Renal cortex interstitium (tissue), 11 donors: ENCODE results near the gene CEP128. TPM values are rescaled to one million over a fixed set of nuclear protein-coding genes. Genes with fewer than 3 reads are reported as not detected.

Experiments
- DNase-seq, 11 donors: peaks; one replicate each; pipeline ENCODE4 v3.0.0-alpha.2; 2013; ENCODE audit warnings: low read depth in 9 of 11, low spot score in 4 of 11; ENCODE audit errors: extremely low read depth in 1 of 11
- polyA plus RNA-seq, 3 donors: library from polyadenylated mRNA; unstranded; fragments of 120-200 nt; gene quantifications; one replicate each; pipeline ENCODE4 v1.2.1, GENCODE V29; 2013; ENCODE audit not compliant: insufficient read length in 3 of 3

CEP128 gene
- polyA plus RNA-seq, 3 donors = 5.6 to 6.7 (median 5.9) TPM

DNA sequence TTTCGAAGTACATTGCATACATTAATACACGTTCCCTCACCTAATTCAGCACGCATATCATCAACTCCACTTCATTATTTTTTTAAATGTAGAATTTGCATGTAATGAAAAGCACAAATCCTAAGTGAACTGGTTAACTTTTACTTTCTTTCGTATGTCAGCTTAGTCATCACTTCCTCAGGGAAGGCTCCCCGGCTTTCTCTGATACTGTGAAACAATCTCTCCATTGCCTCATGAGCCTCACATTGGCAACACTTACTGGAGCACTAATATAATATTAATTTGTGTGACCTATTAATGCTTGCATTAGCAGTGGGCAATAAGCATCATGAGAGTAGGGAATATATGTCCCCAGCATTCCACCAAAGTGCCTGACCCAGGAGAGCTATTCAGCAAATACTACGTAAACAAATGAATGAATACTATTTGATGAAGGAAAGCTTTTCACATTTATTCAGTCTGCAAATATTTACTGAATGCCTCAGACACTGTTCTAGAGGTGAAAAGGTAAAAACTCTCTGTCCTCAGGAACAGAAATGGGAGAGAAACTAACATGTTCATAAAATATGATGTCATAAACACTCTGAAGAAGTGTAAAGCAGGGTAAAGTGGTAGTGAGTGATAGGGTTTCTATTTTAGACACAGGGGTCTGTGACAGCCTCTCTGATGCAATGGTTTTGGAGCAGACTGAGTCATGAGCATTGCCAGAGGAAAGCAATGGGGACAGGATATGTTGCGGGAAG, 402.7 kb downstream of the CEP128 start:
- DNase-seq = no peak

DNA sequence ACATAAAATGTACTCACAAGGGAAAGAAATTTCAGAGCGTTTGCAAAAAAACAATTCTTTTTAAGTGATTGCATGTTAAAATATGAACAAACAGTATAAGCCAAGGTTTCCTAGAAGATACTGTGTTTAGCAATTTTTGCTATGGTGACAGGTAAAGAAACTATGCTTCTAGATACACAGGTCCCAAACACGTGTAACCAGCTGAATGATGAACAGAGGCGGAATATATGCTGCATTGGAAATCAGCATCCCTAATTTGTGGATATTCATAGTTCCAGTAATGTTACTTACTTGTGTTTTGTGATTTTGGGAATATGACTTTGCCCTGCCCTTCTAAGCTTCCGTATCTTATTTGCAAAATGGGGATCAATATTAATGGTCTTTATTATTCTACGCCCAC, 403.9 kb downstream of the CEP128 start:
- no peak for DNase-seq

DNA sequence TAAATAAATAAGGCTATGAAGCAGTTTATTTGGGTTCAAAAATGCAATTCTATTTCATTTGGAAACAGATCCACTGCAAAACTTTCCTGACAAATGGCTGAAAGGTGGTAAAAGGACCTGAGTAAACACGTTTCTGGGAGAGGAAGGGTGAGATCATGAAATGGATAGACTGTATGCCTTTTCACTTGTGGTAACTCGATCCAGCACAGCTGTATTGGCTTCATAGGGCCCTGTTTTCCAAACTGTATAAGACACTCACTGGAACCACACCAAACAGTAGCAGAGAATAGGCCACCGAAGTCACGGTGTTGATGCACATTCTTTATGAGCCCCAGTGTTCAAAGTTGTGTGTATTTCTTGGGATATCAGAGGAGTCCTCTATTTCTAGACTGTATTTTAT, 405.1 kb downstream of the CEP128 start:
- no peak for DNase-seq

DNA sequence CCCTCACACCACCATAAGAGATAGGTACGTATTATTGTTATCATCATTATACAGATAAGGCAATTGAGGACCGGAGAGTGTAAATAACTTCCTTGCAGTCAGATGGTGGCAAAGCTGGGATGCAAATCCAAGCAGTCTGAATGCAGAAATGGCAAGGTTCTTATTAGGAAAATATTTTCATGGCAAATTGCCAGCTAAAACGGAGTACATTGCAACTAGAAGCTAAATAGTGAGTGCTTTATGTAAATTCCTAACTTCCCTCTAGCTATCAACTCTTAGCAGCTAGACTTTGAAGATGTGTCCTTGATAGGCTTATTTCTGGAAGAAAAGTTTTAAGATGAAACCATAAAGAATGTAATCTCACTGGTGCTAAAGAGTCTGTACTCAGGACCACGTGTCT, 406.4 kb downstream of the CEP128 start:
- no peak for DNase-seq

DNA sequence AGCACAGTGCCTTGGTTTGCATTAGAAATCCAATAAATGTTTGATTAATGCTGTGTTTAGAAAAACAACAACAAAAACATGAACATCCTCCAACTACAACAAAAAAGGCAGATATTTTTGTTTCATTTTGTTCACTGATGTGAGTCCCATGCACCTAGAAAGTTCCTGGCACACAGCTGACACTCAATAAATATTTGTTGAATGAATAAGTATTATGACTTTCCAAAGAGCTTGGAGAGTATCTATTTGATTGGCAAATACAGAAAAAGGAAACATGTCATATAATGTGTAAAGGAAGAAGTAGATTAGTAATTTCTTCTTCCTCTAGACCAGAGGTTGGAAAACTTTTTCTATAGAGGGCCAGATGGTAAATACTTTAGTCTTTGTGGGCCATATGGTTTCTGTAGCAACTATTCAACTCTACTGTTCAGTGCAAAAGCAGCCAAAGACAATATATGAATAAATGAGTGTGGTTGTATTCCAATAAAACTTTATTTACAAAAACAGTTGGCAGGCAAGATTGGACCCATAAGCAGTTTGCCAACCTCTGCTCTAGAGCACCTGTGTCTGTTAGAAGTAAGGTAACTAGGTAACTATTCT, 417.9 kb downstream of the CEP128 start:
- no peak for DNase-seq

DNA sequence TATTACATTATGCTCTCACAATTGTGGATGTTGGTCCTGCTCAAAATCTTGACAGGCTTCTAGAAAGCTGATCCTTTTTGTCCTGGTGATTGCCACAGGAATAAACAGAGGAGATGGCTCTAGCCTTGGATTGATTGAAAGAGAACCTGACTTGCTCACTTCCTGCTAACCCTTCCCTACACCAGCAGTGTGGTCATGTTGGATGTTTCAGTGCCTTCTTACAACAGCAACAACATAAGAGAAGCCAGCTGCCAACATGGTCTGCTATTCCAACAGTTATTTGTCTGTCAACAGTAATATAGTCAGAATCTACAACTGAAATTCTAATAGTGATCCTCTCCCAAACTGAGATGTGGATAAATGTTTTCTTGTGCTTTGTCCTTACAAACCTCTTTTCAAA, 418.6 kb downstream of the CEP128 start:
- DNase-seq = no peak

DNA sequence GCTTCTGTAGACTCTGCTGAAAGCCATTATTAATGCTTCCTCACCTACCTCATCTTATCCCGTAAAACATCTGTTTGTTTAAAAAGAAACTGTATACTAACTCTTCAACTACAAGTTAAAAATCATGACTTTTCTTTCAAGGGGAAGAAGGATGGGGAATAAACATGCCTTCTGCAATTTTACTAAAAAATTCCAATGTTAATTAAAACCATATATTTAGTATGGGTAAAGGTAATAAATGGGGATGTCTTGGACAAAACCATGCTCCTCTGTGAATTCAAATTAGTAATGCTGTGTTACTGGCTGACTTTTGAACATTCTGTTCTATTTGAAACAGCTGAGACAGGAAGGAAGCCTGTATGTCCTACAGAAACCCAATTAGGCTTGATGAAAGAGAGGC, 419.1 kb downstream of the CEP128 start:
- DNase-seq = no peak

DNA sequence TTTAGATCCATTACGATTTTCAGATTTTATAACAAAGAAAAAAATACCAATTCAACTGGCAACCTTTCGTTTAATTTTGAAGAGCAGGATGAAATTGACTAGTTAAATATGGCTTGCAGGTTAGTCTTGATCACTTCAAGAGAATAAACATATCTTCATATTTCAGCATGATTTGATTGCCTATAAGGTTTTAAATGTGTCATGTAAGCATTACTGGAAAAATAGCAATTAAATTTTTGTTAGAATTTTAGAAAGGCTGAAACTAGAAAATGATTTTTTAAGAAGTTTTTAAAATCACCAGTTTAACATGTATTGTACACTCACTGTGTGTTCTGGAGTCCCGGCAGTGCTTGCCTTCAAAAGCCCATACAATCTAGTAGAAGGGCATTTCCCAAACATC, 420.1 kb downstream of the CEP128 start:
- DNase-seq = no peak

DNA sequence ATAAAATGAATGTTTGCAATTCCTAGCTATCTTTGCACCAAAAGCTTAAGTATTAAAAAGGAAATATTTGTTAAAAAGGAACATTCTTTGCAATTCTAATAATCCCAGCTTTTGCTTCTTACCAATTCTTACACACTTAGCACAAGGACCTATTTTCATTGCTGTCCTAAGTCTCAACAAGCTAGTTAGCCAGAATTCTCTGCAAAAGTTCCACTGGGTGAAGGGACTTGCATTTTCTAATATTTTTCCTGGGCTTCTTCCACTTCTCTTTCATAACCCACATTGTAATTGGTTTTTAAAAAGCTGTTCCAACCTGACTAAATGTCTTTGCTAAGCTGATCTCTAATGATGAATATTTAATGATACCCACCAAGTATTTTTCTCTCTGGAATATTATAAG, 422.5 kb downstream of the CEP128 start:
- no peak for DNase-seq

DNA sequence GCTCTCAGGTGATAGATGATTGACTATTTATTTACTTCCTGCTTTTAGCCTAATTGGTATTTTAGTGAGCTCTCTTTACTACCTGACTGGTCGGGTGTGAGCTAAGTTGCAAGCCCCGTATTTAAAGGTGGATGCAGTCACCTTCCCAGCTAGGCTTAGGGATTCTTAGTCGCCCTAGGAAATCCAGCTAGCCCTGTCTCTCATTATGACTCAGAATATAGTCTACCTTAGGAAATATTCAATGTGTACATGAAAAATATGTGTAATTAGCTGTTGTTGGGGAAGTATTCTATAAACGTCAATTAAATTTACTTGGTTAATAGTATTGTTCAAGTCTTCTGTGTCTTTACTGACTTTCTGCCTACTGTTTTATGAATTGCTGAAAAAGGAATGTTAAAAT, 423.4 kb downstream of the CEP128 start:
- DNase-seq = no peak

DNA sequence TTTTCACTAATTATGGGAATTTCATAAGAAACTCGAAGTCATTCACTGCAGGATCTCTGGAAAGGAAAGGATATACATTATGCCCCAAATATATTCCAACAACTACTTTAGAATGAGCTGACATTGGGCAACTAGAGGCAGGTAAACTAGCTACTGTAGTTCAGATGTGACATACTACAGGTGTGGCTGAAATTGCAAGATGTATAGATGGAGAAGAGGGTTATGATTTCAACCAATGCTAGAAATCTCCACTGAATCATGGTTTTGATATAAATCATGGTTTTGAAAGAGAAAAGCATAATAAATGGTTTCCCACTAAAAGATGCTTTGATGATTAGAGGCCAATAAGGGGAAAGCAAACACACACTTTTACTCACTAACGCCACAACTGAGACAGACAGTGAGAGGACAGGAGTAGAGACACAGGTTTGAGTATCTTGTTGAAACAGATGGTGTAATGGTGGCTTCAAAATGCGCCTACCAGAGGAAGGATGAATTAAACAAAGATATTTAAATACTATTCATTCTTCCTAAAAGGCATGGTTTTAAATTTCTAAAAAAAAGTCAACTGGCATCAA, 434.2 kb downstream of the CEP128 start:
- no peak for DNase-seq

DNA sequence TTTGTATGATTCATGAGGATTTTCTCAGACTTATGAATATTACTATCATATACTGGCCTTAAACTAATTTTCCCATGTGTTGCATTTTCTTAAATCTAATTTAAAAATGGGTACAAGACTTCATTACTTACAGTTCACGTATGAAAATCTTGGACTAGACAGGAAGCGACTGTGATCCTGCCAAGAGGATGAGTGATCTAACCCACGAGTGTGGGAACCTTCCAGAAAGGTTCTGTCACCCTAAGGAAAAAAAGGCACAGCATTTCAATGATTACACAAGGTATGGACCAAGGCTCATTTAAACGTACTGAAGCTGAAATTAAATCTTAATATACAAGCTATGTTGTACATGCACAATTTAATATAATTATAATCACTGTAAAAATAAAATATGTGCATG, 436.8 kb downstream of the CEP128 start:
- DNase-seq = no peak

DNA sequence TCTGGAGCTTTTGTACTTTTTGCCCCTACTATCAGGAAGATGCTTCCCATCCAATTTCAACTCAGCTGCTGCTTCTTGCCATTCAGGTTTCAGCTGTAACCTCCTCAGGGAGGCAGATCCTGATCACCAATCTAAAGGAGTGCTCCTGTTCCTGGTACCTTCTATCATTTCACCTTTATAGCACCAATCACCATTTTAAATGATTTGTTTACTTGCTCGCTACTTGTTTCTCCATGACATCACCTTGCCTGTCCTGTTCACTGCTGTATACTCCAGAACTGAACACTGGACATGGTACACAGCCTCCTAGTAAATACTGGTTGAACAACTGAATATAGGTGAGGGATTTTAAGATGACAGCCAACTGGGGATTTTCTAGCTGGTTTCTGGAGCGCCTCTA, 443.0 kb downstream of the CEP128 start:
- DNase-seq = no peak

DNA sequence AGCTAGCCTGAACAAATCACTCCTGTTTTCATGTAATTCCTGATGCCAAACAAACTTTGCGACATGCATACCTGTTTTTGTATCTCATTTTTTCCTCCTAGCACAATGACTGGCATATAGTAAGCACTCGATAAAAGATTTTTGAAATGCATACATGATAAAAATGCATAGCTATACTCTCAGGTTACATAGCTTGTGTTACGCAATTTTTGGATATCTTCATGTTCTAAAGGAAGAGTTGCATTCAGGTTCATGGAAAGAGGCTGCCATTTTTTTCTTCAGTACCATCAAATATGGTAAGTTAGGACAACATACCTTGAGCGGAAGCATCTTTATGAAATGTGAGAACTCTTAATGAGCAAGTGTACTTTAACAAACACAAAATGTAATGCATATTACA, 445.4 kb downstream of the CEP128 start:
- DNase-seq = no peak

DNA sequence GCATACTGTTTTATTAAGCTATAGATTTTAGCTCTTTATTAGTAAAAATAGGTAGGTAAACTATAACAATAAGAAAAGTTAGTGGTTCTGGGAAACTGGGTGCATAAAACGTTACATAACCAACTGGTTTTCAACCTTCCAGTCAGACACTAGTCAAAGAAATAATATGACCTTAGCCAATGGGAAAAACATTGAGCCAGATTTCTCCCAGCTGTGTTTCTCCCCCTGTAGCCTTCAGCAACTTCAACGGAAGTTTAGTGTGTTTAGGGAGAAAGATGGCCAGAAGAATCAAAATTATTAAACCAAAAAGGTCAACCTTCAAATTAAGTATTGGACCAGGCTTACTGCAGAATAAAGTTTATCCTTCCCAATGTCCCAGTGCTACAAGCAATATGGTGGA, 446.8 kb downstream of the CEP128 start:
- DNase-seq = no peak

DNA sequence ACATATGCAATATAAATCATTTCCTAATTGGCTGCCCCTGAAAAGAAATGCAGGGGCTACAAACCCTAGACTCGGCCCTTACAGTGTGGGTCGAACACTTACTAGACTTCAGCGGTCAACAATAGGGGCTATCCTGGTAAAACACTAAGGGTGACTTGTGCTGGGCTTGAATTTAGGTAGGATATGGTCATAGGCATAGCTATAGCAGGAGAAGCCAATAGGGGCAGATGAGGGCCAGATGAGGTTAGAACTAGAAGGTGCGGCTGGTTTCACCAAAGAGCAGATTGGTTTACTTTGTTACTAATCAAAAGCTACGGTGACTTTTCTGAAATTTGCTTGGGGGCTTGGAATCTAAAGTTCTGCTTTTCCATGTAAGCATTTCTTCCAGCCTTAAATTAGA, 447.9 kb downstream of the CEP128 start:
- DNase-seq = no peak

DNA sequence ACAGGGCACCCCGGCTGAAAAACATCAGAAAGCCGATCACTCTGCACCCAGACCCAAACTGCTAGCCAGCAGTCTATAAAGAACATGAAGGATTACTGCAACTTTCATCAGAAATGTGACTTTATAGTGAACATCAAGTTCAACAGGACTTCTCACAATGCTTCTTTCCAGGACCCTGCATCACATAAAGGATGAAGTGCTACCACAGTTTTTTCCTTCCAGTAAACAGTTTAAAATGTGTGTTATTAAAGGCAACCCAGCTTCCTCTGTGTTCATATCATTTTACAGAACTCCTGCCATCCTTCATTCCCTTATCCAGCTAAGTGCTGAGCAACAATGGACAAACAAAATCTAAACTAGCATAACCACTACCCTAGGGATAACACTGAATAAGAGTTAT, 449.9 kb downstream of the CEP128 start:
- no peak for DNase-seq

DNA sequence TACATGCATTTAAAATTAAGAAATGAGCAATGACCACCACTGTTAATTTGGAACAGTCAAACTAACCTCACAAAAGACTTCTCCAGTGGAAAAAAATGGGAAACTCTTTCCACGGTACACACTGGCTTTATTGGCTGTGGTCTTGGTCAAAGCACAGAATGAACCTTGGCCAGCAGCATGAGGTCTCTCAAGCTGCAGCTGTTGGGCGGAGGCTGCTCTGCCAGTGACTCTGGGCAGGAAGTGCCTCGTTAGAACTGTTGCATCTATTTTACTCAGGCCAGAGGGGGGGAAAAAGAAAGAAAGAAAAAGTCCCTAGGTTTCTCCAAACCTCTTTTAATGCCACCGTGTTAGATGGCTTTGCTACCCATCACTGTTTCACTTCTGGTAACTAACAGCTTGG, 450.4 kb downstream of the CEP128 start:
- no peak for DNase-seq

DNA sequence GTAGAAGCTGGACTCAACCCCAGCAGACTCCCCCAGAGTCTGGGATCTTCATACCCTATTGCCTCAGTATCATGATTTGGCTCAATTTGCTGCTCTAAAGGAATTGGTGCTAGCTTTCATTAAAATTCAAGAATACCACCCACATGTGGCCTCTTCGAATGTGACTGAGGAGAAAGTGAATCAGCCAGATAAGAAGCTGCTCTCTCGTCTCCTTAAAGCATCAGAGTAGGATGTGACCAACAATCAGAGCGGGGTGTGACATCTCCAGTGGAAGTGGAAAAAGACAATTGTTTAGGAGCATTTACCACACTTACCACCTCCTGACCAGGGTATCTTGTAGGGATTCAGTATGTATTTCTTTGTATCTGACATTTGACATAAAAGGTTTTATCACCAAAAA, 452.0 kb downstream of the CEP128 start:
- DNase-seq = no peak

DNA sequence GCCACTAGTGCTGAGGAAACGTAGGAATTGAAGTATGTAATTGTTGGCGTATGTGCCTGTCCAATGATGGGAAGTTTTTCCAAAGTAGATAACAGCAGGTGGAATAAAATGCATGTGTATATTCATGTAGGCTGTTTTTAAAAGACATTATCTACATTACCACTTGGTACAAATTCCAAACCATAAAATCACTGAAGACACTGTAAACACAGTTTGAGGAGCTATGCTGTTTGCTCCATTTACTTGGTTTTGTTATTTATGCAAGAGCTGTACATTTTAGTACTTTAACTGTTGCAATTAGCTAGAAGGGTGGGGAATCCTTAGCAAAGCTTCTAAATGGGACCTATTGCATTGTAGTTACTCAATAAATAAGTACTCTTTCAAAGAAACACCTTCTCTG, 455.8 kb downstream of the CEP128 start:
- no peak for DNase-seq

DNA sequence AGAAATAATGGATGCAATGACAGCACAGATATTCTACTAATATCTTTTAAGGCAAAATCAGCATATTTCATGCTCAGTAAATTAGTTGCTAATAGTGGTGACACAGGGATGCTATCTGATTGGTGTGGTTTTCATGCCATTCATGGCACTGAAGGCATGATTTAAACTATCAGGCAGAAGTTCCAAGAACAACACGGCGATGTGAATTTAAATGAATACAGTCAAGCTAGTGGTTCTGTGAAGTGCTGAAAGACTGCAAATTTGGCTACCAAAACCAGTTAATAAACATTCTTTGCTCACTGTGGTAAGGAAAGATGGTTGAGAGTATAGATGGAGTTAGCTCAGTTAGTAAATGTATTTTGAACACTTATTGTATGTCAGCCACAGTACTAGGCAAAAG, 458.2 kb downstream of the CEP128 start:
- DNase-seq = no peak
